Esophagus squamous epithelium (tissue), 5 donors: ENCODE results near the gene DHRS7. TPM values are rescaled to one million over a fixed set of nuclear protein-coding genes. Genes with fewer than 3 reads are reported as not detected.

Source experiments
- DNase-seq: peaks from one replicate; lab custom pipeline; 2025; lab: John Stamatoyannopoulos, UW
- H3K27ac ChIP-seq, 4 donors: fragments of 200-600 bp; sonication (generic); one replicate each; pipeline ENCODE4 v1.5.1; 2016 to 2019; ENCODE audit warnings: mild to moderate bottlenecking in 1 of 4
- H3K27me3 ChIP-seq, 4 donors: fragments of 200-600 bp; sonication (generic); 1 replicate in 3 of 4; 2 replicates in 1 of 4; pipeline versions ENCODE4 v1.5.1 to v1.6.0; 2017 to 2021; ENCODE audit warnings: antibody characterized with exemption in 1 of 4
- H3K36me3 ChIP-seq, 3 donors: fragments of 200-600 bp; sonication (generic); one replicate each; pipeline ENCODE4 v1.5.1; 2016 to 2019
- H3K4me1 ChIP-seq, 3 donors: fragments of 200-600 bp; sonication (generic); one replicate each; pipeline ENCODE4 v1.5.1; 2017 to 2019
- H3K4me3 ChIP-seq, 4 donors: fragments of 200-600 bp; sonication (generic); 1 replicate in 3 of 4; 2 replicates in 1 of 4; pipeline ENCODE4 v1.5.1; 2016 to 2019; ENCODE audit warnings: mild to moderate bottlenecking in 2 of 4, moderate library complexity in 1 of 4
- H3K9me3 ChIP-seq, 3 donors: fragments of 200-600 bp; sonication (generic); one replicate each; pipeline ENCODE4 v1.5.1; 2016 to 2019
- CTCF ChIP-seq, 6 experiments: fragments of 450-650 bp in 4 of 6; fragments of 200-600 bp in 2 of 6; sonication (generic) in 2 of 6; IDR thresholded peaks; one replicate each; pipeline ENCODE4 v1.5.1; 2016 to 2019; ENCODE audit warnings: antibody characterized with exemption in 6 of 6, mild to moderate bottlenecking in 4 of 6, moderate library complexity in 4 of 6
- POLR2A ChIP-seq, 4 donors: fragments of 450-650 bp; IDR thresholded peaks; one replicate each; pipeline ENCODE4 v1.6.1; 2017; ENCODE audit warnings: antibody characterized with exemption in 4 of 4, mild to moderate bottlenecking in 4 of 4, moderate library complexity in 3 of 4
- WGBS, 2 donors: methylation state at CpG; one replicate each; pipeline ENCODE4 v1.1.5; 2018; 5-methylcytosine and 5-hydroxymethylcytosine counted together
- intact Hi-C: fragments of 100-400 bp; cut with DNase I; formaldehyde crosslinking; loops from one replicate; pipeline ENCODE4 v1.15.0; 2022
- total RNA-seq, 4 donors: library from RNA; depleted of rRNA; stranded (reverse); fragments of >200 nt; gene quantifications; one replicate each; pipeline ENCODE4 v1.1.0, GENCODE V29; 2016
- donor health status: DM: yes; HTN: yes; CAD: no.

Gene DHRS7
- total RNA-seq, 4 donors from 2014 or later, result 43.1 to 82.0 (median 60.1) TPM

GRCh38 chr14:60171690-60172089 lies 6.5 kb upstream of the DHRS7 start:
- DNase-seq, result no peak
- WGBS, 2 donors, result 58 to 89% methylated on average over 2 of the region's 2 CpGs
- TF ChIP-seq CTCF (IDR thresholded peaks at IDR 0.05), result no peak
- no peak for TF ChIP-seq POLR2A (IDR thresholded peaks at IDR 0.05)
- intact Hi-C loops, result no loop called here
- H3K4me1 ChIP-seq, result no peaks in the 10 kb centered on the region
- H3K27me3 ChIP-seq, result no peaks in the 10 kb centered on the region
- no peak overlapping the region for H3K4me3 ChIP-seq
- no peak overlapping the region for H3K27ac ChIP-seq
- H3K9me3 ChIP-seq, result no peaks in the 10 kb centered on the region
- H3K36me3 ChIP-seq, result no peaks in the 10 kb centered on the region

GRCh38 chr14:60170948-60171347 lies 5.8 kb upstream of the DHRS7 start:
- Histone ChIP-seq H3K27ac (no peak overlapping the region), H3K9me3 (no peaks in the 10 kb centered on the region), H3K36me3 (no peaks in the 10 kb centered on the region), H3K27me3 (no peaks in the 10 kb centered on the region), H3K4me1 (peaks cover 0 to 6% (median 6%) of the 10 kb centered on the region in 3 donors), H3K4me3 (no peak overlapping the region)
- intact Hi-C loops, result no loop called here
- no peak for TF ChIP-seq CTCF (IDR thresholded peaks at IDR 0.05)
- TF ChIP-seq POLR2A (IDR thresholded peaks at IDR 0.05), result no peak
- 92 to 100% methylated on average over 4 of the region's 4 CpGs for WGBS, 2 donors
- DNase-seq, result no peak

- no peak for DNase-seq
- Histone ChIP-seq H3K9me3 (no peaks in the 10 kb centered on the region), H3K4me3 (no peak overlapping the region), H3K4me1 (peaks cover 5 to 13% (median 11%) of the 10 kb centered on the region in 3 donors), H3K27ac (no peak overlapping the region), H3K36me3 (no peaks in the 10 kb centered on the region), H3K27me3 (no peaks in the 10 kb centered on the region)
- intact Hi-C loops, result loop anchor here (10.0 kb wide), 1 partner anchor 75 kb away; the partner anchor contains the start of gene PCNX4
- WGBS, 2 donors, result 74 to 93% methylated on average over 3 of the region's 3 CpGs
- TF ChIP-seq CTCF (IDR thresholded peaks at IDR 0.05), result no peak
- no peak for TF ChIP-seq POLR2A (IDR thresholded peaks at IDR 0.05)
Measured at GRCh38 chr14:60169722-60170121, 4.5 kb upstream of the DHRS7 start.

GRCh38 chr14:60166142-60166541 lies 944 bp upstream of the DHRS7 start:
- no peaks in the 10 kb centered on the region for H3K9me3 ChIP-seq
- no peaks in the 10 kb centered on the region for H3K27me3 ChIP-seq
- peaks cover 9 to 46% (median 18%) of the 10 kb centered on the region in 3 donors for H3K4me1 ChIP-seq
- intact Hi-C loops, result loop anchor here (10.0 kb wide), 1 partner anchor 71 kb away; the partner anchor contains the start of gene PCNX4
- H3K36me3 ChIP-seq, result no peaks in the 10 kb centered on the region
- no peak overlapping the region for H3K4me3 ChIP-seq
- DNase-seq, result no peak
- TF ChIP-seq CTCF (IDR thresholded peaks at IDR 0.05) (no peak), POLR2A (IDR thresholded peaks at IDR 0.05) (no peak)
- 41 to 62% methylated on average over 3 of the region's 3 CpGs for WGBS, 2 donors
- H3K27ac ChIP-seq, result peak overlapping the region; percentile 91 to 97 (median 95)

- peaks cover 9 to 53% (median 18%) of the 10 kb centered on the region in 3 donors for H3K4me1 ChIP-seq
- H3K9me3 ChIP-seq, result no peaks in the 10 kb centered on the region
- TF ChIP-seq CTCF (IDR thresholded peaks at IDR 0.05) (peak in 1 of 6 experiments; percentile 27), POLR2A (IDR thresholded peaks at IDR 0.05) (no peak)
- intact Hi-C loops, result loop anchor here (10.0 kb wide), 1 partner anchor 71 kb away; the partner anchor contains the start of gene PCNX4
- H3K27ac ChIP-seq, result peak overlapping the region; percentile 91 to 97 (median 95)
- peak overlapping the region; percentile 72 to 89 (median 82) for H3K4me3 ChIP-seq
- no peaks in the 10 kb centered on the region for H3K36me3 ChIP-seq
- DNase-seq, result no peak
- no peaks in the 10 kb centered on the region for H3K27me3 ChIP-seq
- 0 to 3% methylated on average over 4 of the region's 4 CpGs for WGBS, 2 donors
Measured at GRCh38 chr14:60165547-60165876, 314 bp upstream of the DHRS7 start.
